ENCODE data around the gene SAMD4B. TPM values are rescaled to one million over a fixed set of nuclear protein-coding genes. Genes with fewer than 3 reads are reported as not detected.

The SAMD4B gene
- total RNA-seq, 2 experiments from 2014 or later, result 40.2 to 45.6 TPM

- POLR2A ChIA-PET, result interaction anchor here (0.6 to 1.9 kb wide), 4 partner anchors 9 to 37 kb away, joined by 3 to 10 read pairs (median 6); partner anchors contain the start of genes RPS16 and ZFP36
Measured at GRCh38 chr19:39398297-39398864, 56.2 kb downstream of the SAMD4B start.

GRCh38 chr19:39399668-39400050 lies 57.4 kb downstream of the SAMD4B start:
- ChIA-PET CTCF (interaction anchor here (4.4 kb wide), 1 partner anchor 12 kb away, joined by 47 read pairs; the partner anchor contains the start of gene PLEKHG2), POLR2A (no interaction called here)
- Mint-ChIP-seq H3K36me3 (ENCODE audit: low read depth) (peaks cover 31% of the 10 kb centered on the region), H3K4me1 (peaks cover 75% of the 10 kb centered on the region), H3K4me3 (no peak overlapping the region), H3K27me3 (no peaks in the 10 kb centered on the region), H3K27ac (peak overlapping the region; percentile 88), H3K9me3 (no peaks in the 10 kb centered on the region)
- no peak for DNase-seq

More at GRCh38 chr19:39398297-39398864, 56.2 kb downstream of the SAMD4B start:
- Mint-ChIP-seq H3K27ac (peak overlapping the region; percentile 88), H3K4me3 (peak overlapping the region; percentile 64), H3K27me3 (no peaks in the 10 kb centered on the region), H3K9me3 (no peaks in the 10 kb centered on the region), H3K4me1 (peaks cover 71% of the 10 kb centered on the region), H3K36me3 (ENCODE audit: low read depth) (peaks cover 37% of the 10 kb centered on the region)
- CTCF ChIA-PET, result interaction anchor here (0.6 to 3.6 kb wide), 26 partner anchors 9 to 276 kb away, joined by 3 to 69 read pairs (median 5); partner anchors contain the start of genes EID2B, GMFG, PLEKHG2 and RPS16
- DNase-seq, result peak; percentile 48

- peak overlapping the region; percentile 76 for H3K27ac Mint-ChIP-seq
- H3K4me3 Mint-ChIP-seq, result no peak overlapping the region
- no peaks in the 10 kb centered on the region for H3K27me3 Mint-ChIP-seq
- peaks cover 77% of the 10 kb centered on the region for H3K4me1 Mint-ChIP-seq
- H3K36me3 Mint-ChIP-seq (ENCODE audit: low read depth), result peaks cover 29% of the 10 kb centered on the region
- no peaks in the 10 kb centered on the region for H3K9me3 Mint-ChIP-seq
- ChIA-PET POLR2A (no interaction called here), CTCF (interaction anchor here (4.4 kb wide), 1 partner anchor 12 kb away, joined by 47 read pairs; the partner anchor contains the start of gene PLEKHG2)
- DNase-seq, result no peak
Measured at GRCh38 chr19:39400061-39400460, 57.8 kb downstream of the SAMD4B start.

- Mint-ChIP-seq H3K27ac (peak overlapping the region; percentile 96), H3K4me3 (peak overlapping the region; percentile 76), H3K9me3 (no peaks in the 10 kb centered on the region), H3K27me3 (no peaks in the 10 kb centered on the region), H3K4me1 (peaks cover 80% of the 10 kb centered on the region), H3K36me3 (ENCODE audit: low read depth) (peaks cover 21% of the 10 kb centered on the region)
- POLR2A ChIA-PET, result interaction anchor here (0.6 to 1.6 kb wide), 4 partner anchors 10 to 1866 kb away, joined by 3 to 16 read pairs (median 4); partner anchors contain the start of gene RPS16
- CTCF ChIA-PET, result interaction anchor here (0.6 to 4.4 kb wide), 7 partner anchors 9 to 95 kb away, joined by 3 to 47 read pairs (median 4); partner anchors contain the start of genes MED29, PLEKHG2, SAMD4B and SUPT5H
- DNase-seq, result no peak
Measured at GRCh38 chr19:39401070-39401548, 58.9 kb downstream of the SAMD4B start.

- ChIA-PET CTCF (interaction anchor here (0.6 to 4.4 kb wide), 8 partner anchors 10 to 257 kb away, joined by 3 to 47 read pairs (median 4); partner anchors contain the start of genes MED29, PLEKHG2, SAMD4B and SUPT5H), POLR2A (interaction anchor here (0.5 to 1.6 kb wide), 5 partner anchors 10 to 1866 kb away, joined by 3 to 16 read pairs (median 4); partner anchors contain the start of gene RPS16)
- Mint-ChIP-seq H3K4me3 (peak overlapping the region; percentile 76), H3K36me3 (ENCODE audit: low read depth) (peaks cover 21% of the 10 kb centered on the region), H3K4me1 (peaks cover 83% of the 10 kb centered on the region), H3K27ac (peak overlapping the region; percentile 96), H3K9me3 (no peaks in the 10 kb centered on the region), H3K27me3 (no peaks in the 10 kb centered on the region)
- DNase-seq, result peak; percentile 80
Measured at GRCh38 chr19:39401549-39402345, 59.5 kb downstream of the SAMD4B start.

GRCh38 chr19:39402346-39403300 lies 60.4 kb downstream of the SAMD4B start:
- Mint-ChIP-seq H3K27me3 (no peaks in the 10 kb centered on the region), H3K36me3 (ENCODE audit: low read depth) (peaks cover 22% of the 10 kb centered on the region), H3K4me1 (peaks cover 75% of the 10 kb centered on the region), H3K9me3 (no peaks in the 10 kb centered on the region), H3K27ac (peak overlapping the region; percentile 96), H3K4me3 (peak overlapping the region; percentile 76)
- DNase-seq, result peak; percentile 91
- CTCF ChIA-PET, result interaction anchor here (1.3 to 4.4 kb wide), 4 partner anchors 9 to 67 kb away, joined by 4 to 47 read pairs (median 5); partner anchors contain the start of genes GMFG, PLEKHG2, SAMD4B and SUPT5H
- POLR2A ChIA-PET, result no interaction called here

- POLR2A ChIA-PET, result interaction anchor here (0.7 kb wide), 1 partner anchor 552 kb away, joined by 3 read pairs; no protein-coding TSS in a partner anchor
- H3K4me3 Mint-ChIP-seq, result peak overlapping the region; percentile 76
- peaks cover 31% of the 10 kb centered on the region for H3K36me3 Mint-ChIP-seq (ENCODE audit: low read depth)
- H3K27ac Mint-ChIP-seq, result peak overlapping the region; percentile 96
- CTCF ChIA-PET, result interaction anchor here (1.9 to 4.4 kb wide), 3 partner anchors 8 to 68 kb away, joined by 4 to 47 read pairs (median 11); partner anchors contain the start of genes GMFG, MED29, PAF1 and PLEKHG2
- no peaks in the 10 kb centered on the region for H3K27me3 Mint-ChIP-seq
- peak; percentile 91 for DNase-seq
- no peaks in the 10 kb centered on the region for H3K9me3 Mint-ChIP-seq
- H3K4me1 Mint-ChIP-seq, result peaks cover 67% of the 10 kb centered on the region
Measured at GRCh38 chr19:39403331-39404312, 61.4 kb downstream of the SAMD4B start.

GRCh38 chr19:39405261-39405957 lies 63.2 kb downstream of the SAMD4B start:
- CTCF ChIA-PET, result interaction anchor here (0.6 to 2.1 kb wide), 2 partner anchors 9 to 14 kb away, joined by 5 to 11 read pairs; partner anchors contain the start of genes MED29 and PAF1

GRCh38 chr19:39405958-39406655 lies 63.9 kb downstream of the SAMD4B start:
- H3K9me3 Mint-ChIP-seq, result no peaks in the 10 kb centered on the region
- ChIA-PET POLR2A (interaction anchor here (1.1 to 2.8 kb wide), 2 partner anchors 8 to 72 kb away, joined by 3 to 10 read pairs; no protein-coding TSS in a partner anchor), CTCF (interaction anchor here (1.8 to 4.1 kb wide), 3 partner anchors 9 to 64 kb away, joined by 5 to 46 read pairs (median 8); partner anchors contain the start of genes MED29, PAF1 and SAMD4B)
- H3K4me3 Mint-ChIP-seq, result peak overlapping the region; percentile 87
- no peaks in the 10 kb centered on the region for H3K27me3 Mint-ChIP-seq
- H3K4me1 Mint-ChIP-seq, result peaks cover 54% of the 10 kb centered on the region
- H3K27ac Mint-ChIP-seq, result peak overlapping the region; percentile 94
- DNase-seq, result peak; percentile 89
- peaks cover 31% of the 10 kb centered on the region for H3K36me3 Mint-ChIP-seq (ENCODE audit: low read depth)

More at GRCh38 chr19:39405261-39405957, 63.2 kb downstream of the SAMD4B start:
- H3K36me3 Mint-ChIP-seq (ENCODE audit: low read depth), result peaks cover 27% of the 10 kb centered on the region
- H3K4me1 Mint-ChIP-seq, result peaks cover 53% of the 10 kb centered on the region
- no peak for DNase-seq
- H3K4me3 Mint-ChIP-seq, result peak overlapping the region; percentile 87
- H3K27ac Mint-ChIP-seq, result peak overlapping the region; percentile 94
- H3K27me3 Mint-ChIP-seq, result no peaks in the 10 kb centered on the region
- POLR2A ChIA-PET, result interaction anchor here (0.7 kb wide), 1 partner anchor 73 kb away, joined by 3 read pairs; no protein-coding TSS in a partner anchor
- no peaks in the 10 kb centered on the region for H3K9me3 Mint-ChIP-seq

Data from activated CD4-positive, alpha-beta T cell treated with anti-CD3 and anti-CD28 coated beads, Interleukin-2, amount 10 ng/mL, durations not matched to agents 7 days and 5 days (primary cell).